A549 (cell line): Measurements from ENCODE around the gene RPAP3. TPM values are rescaled to one million over a fixed set of nuclear protein-coding genes. Genes with fewer than 3 reads are reported as not detected.
A peak's percentile ranks its signal among the peaks of the same experiment; 100 is the strongest.

Source experiments
- ATAC-seq, 2 experiments: fragments of 200-7000 bp in 1 of 2; fragments of >200 bp in 1 of 2; cut with Nextera tagmentation in 1 of 2; cut with Tn5 transposase in 1 of 2; 3 replicates each; pipeline versions ENCODE4 v1.8.0 to v1.9.1; 2018 to 2020; ENCODE audit warnings: mild to moderate bottlenecking in 1 of 2, moderate library complexity in 1 of 2
- CTCF ChIA-PET: fragments of 300-600 bp; sonication (Branson Sonifier 250); formaldehyde crosslinking; extraction: SDS; loops from one replicate; lab custom pipeline; 2021; ENCODE audit warnings: antibody characterized with exemption, inconsistent platforms; lab: Yijun Ruan, JAX
- POLR2A ChIA-PET: fragments of 350-600 bp; formaldehyde crosslinking; extraction: SDS; loops from one replicate; lab custom pipeline; 2021; ENCODE audit warnings: antibody characterized with exemption, inconsistent platforms; lab: Yijun Ruan, JAX
- DNase-seq, 2 experiments: peaks; one replicate each; pipeline versions ENCODE4 v3.0.0 to v3.0.0-alpha.2; 2011 to 2016; ENCODE audit warnings: low read depth in 1 of 2, low spot score in 1 of 2
- FAIRE-seq: peaks from 2 replicates; lab custom pipeline; 2011; peaks lifted over from hg19 to GRCh38; lab: Jason Lieb, UNC
- H3K27ac ChIP-seq, 2 experiments: fragments of >200 bp; sonication (Bioruptor Twin); formaldehyde crosslinking; 3 replicates each; pipeline ENCODE4 v1.5.1; 2016 to 2017
- H3K4me1 ChIP-seq: fragments of >200 bp; sonication (Bioruptor Twin); formaldehyde crosslinking; 3 replicates; pipeline ENCODE4 v1.6.1; 2016
- H3K4me2 ChIP-seq: fragments of >200 bp; sonication (Bioruptor Twin); formaldehyde crosslinking; 3 replicates; pipeline ENCODE4 v1.6.1; 2016
- H3K4me3 ChIP-seq: fragments of >200 bp; sonication (Bioruptor Twin); formaldehyde crosslinking; 3 replicates; pipeline ENCODE4 v1.5.1; 2016
- H3K9me3 ChIP-seq: fragments of >200 bp; sonication (Bioruptor Twin); formaldehyde crosslinking; 3 replicates; pipeline ENCODE4 v1.6.1; 2016
- ATOH8 ChIP-seq: fragments of 250-450 bp; sonication (Bioruptor Pico); IDR thresholded peaks from 2 replicates; pipeline ENCODE4 v1.5.0; 2020; ENCODE audit warnings: low read depth, mild to moderate bottlenecking, moderate library complexity
- BCL3 ChIP-seq: fragments of >200 bp; sonication (Bioruptor Twin); formaldehyde crosslinking; IDR thresholded peaks from 3 replicates; pipeline ENCODE4 v1.6.1; 2016
- BHLHE40 ChIP-seq: IDR thresholded peaks from 2 replicates; pipeline ENCODE4 v1.6.1; 2012; ENCODE audit warnings: low read depth, low read length, inconsistent platforms
- CHD4 ChIP-seq: fragments of 200-600 bp; sonication (generic); IDR thresholded peaks from 2 replicates; pipeline ENCODE4 v1.6.1; 2016; ENCODE audit warnings: antibody characterized with exemption, mild to moderate bottlenecking, borderline replicate concordance
- CTCF ChIP-seq: fragments of >200 bp; sonication (Bioruptor Twin); formaldehyde crosslinking; IDR thresholded peaks from 3 replicates; pipeline ENCODE4 v1.5.1; 2016
- FOSL2 ChIP-seq, 2 experiments: fragments of 450-650 bp in 1 of 2; fragments of >200 bp in 1 of 2; sonication (Bioruptor Twin) in 1 of 2; formaldehyde crosslinking; IDR thresholded peaks; 2 replicates each; pipeline versions ENCODE4 v1.5.0 to v1.6.1; 2016 to 2020; ENCODE audit warnings: mild to moderate bottlenecking in 1 of 2, moderate library complexity in 1 of 2
- GATA3 ChIP-seq: IDR thresholded peaks from 2 replicates; pipeline ENCODE4 v1.6.1; 2012; ENCODE audit warnings: borderline replicate concordance
- HES2 ChIP-seq: fragments of >200 bp; sonication (Bioruptor Twin); formaldehyde crosslinking; IDR thresholded peaks from 2 replicates; pipeline ENCODE4 v1.6.1; 2016
- HMGXB4 ChIP-seq: fragments of 250-450 bp; sonication (Bioruptor Pico); IDR thresholded peaks from 2 replicates; pipeline ENCODE4 v1.5.0; 2021; ENCODE audit warnings: mild to moderate bottlenecking, moderate library complexity, borderline replicate concordance
- MYC ChIP-seq: IDR thresholded peaks from 2 replicates; pipeline ENCODE4 v1.6.1; 2012; ENCODE audit warnings: mild to moderate bottlenecking, inconsistent platforms, low read length, improper control_type of control experiment, borderline replicate concordance
- NPAS2 ChIP-seq: fragments of 250-450 bp; sonication (Bioruptor Pico); IDR thresholded peaks from 2 replicates; pipeline ENCODE4 v1.8.0; 2022; ENCODE audit warnings: mild to moderate bottlenecking, moderate library complexity, borderline replicate concordance
- POLR2AphosphoS2 ChIP-seq: conservative IDR thresholded peaks from 2 replicates; pipeline ENCODE4 v1.6.1; 2012; ENCODE audit warnings: low read length, improper control_type of control experiment, inconsistent platforms
- RAD21 ChIP-seq, 2 experiments: fragments of >200 bp in 1 of 2; sonication (Bioruptor Twin) in 1 of 2; formaldehyde crosslinking in 1 of 2; IDR thresholded peaks in 1 of 2; conservative IDR thresholded peaks in 1 of 2; 2 replicates in 1 of 2; 3 replicates in 1 of 2; pipeline ENCODE4 v1.6.1; 2012 to 2018; ENCODE audit warnings: inconsistent platforms in 1 of 2
- REST ChIP-seq: fragments of 200-600 bp; sonication (generic); IDR thresholded peaks from 2 replicates; pipeline ENCODE4 v1.6.1; 2016; ENCODE audit warnings: antibody characterized with exemption, mild to moderate bottlenecking, moderate library complexity
- SMC3 ChIP-seq: fragments of >200 bp; sonication (Bioruptor Twin); formaldehyde crosslinking; IDR thresholded peaks from 3 replicates; pipeline ENCODE4 v1.6.1; 2018; ENCODE audit warnings: inconsistent platforms
- ZC3H11A ChIP-seq: fragments of 450-650 bp; IDR thresholded peaks from 2 replicates; pipeline ENCODE4 v1.6.1; 2014; ENCODE audit warnings: antibody characterized with exemption, mild to moderate bottlenecking
- WGBS: methylation state at CpG from one replicate; pipeline ENCODE4 v1.1.6; 2017; ENCODE audit errors: missing lambda C conversion rate; 5-methylcytosine and 5-hydroxymethylcytosine counted together
- polyA plus RNA-seq, 4 experiments: library from polyadenylated mRNA; depleted of rRNA in 3 of 4; stranded (reverse); fragments of >200 nt; fragmentation: RNase III in 1 of 4; extraction: RNeasy Plus Mini Kit Qiagen cat#74134 plus additional on column Dnase treatment in 1 of 4; gene quantifications; 2 replicates in 3 of 4; 3 replicates in 1 of 4; pipeline ENCODE4 v1.2.3, GENCODE V29; 2011 to 2017

Gene RPAP3
- polyA plus RNA-seq, 2 of the 4 experiments (the other 2 are of a cell fraction) = 51.6 to 74.6 TPM

- no peak for TF ChIP-seq HMGXB4 (CRISPR knock-in tag)
- TF ChIP-seq GATA3 = no peak
- TF ChIP-seq NPAS2 (CRISPR knock-in tag) = no peak
- TF ChIP-seq REST = no peak
These were observed 12.7 kb upstream of the RPAP3 start (continued) for GRCh38 chr12:47718531-47718930.

GRCh38 chr12:47717443-47718193 lies 11.8 kb upstream of the RPAP3 start:
- ChIA-PET POLR2A (no interaction called here), CTCF (interaction anchor here (0.8 to 17.4 kb wide), 11 partner anchors 10 to 901 kb away, joined by 3 to 343 read pairs (median 28); partner anchors contain the start of genes ENDOU, RAPGEF3, RPAP3 and SLC48A1)
- no peaks in the 10 kb centered on the region for H3K9me3 ChIP-seq
- WGBS = 33% methylated on average over 13 of the region's 13 CpGs
- DNase-seq = peak; percentile 83 to 91
- peak; percentile 81 to 94 for ATAC-seq
- peak overlapping the region; percentile 45 for H3K4me2 ChIP-seq
- no peak for FAIRE-seq
- H3K4me3 ChIP-seq = no peak overlapping the region
- peak overlapping the region; percentile 42 to 50 for H3K27ac ChIP-seq
- TF ChIP-seq RAD21 (conservative IDR thresholded peaks at IDR 0.05 in 1 of 2, IDR thresholded peaks at IDR 0.05 in 1 of 2) = peak; percentile 35 to 47; a peak in 3 of 5 replicates
- peak; percentile 44; the same call in 2 of the 3 replicates for TF ChIP-seq SMC3
- TF ChIP-seq CTCF = peak; percentile 55
- TF ChIP-seq BCL3 = no peak
- peaks cover 9% of the 10 kb centered on the region for H3K4me1 ChIP-seq

GRCh38 chr12:47717046-47717442 lies 11.2 kb upstream of the RPAP3 start:
- TF ChIP-seq ATOH8 (CRISPR knock-in tag) (no peak), BHLHE40 (no peak), POLR2AphosphoS2 (no peak), GATA3 (no peak), CHD4 (no peak), HES2 (no peak), ZC3H11A (no peak), MYC (no peak), FOSL2 (IDR thresholded peaks at IDR 0.05) (no peak), FOSL2 (CRISPR knock-in tag; IDR thresholded peaks at IDR 0.05) (no peak)
- Histone ChIP-seq H3K4me1 (peaks cover 9% of the 10 kb centered on the region), H3K4me2 (peak overlapping the region; percentile 45; the same call in 1 of the 3 replicates), H3K27ac (no peak overlapping the region), H3K9me3 (no peaks in the 10 kb centered on the region), H3K4me3 (no peak overlapping the region)
- no peak for FAIRE-seq
- no peak; a peak in 2 of 6 replicates for ATAC-seq
- POLR2A ChIA-PET = no interaction called here
- DNase-seq = no peak
- CTCF ChIA-PET = interaction anchor here (0.8 to 17.4 kb wide), 9 partner anchors 10 to 901 kb away, joined by 3 to 343 read pairs (median 37); partner anchors contain the start of genes ENDOU, RAPGEF3, RPAP3 and SLC48A1
- 74% methylated on average over 6 of the region's 6 CpGs for WGBS
